Measurements from ENCODE around the gene TBL3.

GRCh38 chr16:2025878-2026460 is 54.1 kb downstream of the TBL3 start:
- TF ChIP-seq, protein P1, sequence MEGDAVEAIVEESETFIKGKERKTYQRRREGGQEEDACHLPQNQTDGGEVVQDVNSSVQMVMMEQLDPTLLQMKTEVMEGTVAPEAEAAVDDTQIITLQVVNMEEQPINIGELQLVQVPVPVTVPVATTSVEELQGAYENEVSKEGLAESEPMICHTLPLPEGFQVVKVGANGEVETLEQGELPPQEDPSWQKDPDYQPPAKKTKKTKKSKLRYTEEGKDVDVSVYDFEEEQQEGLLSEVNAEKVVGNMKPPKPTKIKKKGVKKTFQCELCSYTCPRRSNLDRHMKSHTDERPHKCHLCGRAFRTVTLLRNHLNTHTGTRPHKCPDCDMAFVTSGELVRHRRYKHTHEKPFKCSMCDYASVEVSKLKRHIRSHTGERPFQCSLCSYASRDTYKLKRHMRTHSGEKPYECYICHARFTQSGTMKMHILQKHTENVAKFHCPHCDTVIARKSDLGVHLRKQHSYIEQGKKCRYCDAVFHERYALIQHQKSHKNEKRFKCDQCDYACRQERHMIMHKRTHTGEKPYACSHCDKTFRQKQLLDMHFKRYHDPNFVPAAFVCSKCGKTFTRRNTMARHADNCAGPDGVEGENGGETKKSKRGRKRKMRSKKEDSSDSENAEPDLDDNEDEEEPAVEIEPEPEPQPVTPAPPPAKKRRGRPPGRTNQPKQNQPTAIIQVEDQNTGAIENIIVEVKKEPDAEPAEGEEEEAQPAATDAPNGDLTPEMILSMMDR (tag by site-specific recombination; IDR thresholded peaks at IDR 0.05), result no peak
- TF ChIP-seq, protein P2, sequence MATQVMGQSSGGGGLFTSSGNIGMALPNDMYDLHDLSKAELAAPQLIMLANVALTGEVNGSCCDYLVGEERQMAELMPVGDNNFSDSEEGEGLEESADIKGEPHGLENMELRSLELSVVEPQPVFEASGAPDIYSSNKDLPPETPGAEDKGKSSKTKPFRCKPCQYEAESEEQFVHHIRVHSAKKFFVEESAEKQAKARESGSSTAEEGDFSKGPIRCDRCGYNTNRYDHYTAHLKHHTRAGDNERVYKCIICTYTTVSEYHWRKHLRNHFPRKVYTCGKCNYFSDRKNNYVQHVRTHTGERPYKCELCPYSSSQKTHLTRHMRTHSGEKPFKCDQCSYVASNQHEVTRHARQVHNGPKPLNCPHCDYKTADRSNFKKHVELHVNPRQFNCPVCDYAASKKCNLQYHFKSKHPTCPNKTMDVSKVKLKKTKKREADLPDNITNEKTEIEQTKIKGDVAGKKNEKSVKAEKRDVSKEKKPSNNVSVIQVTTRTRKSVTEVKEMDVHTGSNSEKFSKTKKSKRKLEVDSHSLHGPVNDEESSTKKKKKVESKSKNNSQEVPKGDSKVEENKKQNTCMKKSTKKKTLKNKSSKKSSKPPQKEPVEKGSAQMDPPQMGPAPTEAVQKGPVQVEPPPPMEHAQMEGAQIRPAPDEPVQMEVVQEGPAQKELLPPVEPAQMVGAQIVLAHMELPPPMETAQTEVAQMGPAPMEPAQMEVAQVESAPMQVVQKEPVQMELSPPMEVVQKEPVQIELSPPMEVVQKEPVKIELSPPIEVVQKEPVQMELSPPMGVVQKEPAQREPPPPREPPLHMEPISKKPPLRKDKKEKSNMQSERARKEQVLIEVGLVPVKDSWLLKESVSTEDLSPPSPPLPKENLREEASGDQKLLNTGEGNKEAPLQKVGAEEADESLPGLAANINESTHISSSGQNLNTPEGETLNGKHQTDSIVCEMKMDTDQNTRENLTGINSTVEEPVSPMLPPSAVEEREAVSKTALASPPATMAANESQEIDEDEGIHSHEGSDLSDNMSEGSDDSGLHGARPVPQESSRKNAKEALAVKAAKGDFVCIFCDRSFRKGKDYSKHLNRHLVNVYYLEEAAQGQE (tag by site-specific recombination; IDR thresholded peaks at IDR 0.05), result no peak
- TF ChIP-seq, protein P3, sequence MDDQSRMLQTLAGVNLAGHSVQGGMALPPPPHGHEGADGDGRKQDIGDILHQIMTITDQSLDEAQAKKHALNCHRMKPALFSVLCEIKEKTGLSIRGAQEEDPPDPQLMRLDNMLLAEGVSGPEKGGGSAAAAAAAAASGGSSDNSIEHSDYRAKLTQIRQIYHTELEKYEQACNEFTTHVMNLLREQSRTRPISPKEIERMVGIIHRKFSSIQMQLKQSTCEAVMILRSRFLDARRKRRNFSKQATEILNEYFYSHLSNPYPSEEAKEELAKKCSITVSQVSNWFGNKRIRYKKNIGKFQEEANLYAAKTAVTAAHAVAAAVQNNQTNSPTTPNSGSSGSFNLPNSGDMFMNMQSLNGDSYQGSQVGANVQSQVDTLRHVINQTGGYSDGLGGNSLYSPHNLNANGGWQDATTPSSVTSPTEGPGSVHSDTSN (CRISPR knock-in tag; IDR thresholded peaks at IDR 0.05), result no peak
- TF ChIP-seq, protein P4, sequence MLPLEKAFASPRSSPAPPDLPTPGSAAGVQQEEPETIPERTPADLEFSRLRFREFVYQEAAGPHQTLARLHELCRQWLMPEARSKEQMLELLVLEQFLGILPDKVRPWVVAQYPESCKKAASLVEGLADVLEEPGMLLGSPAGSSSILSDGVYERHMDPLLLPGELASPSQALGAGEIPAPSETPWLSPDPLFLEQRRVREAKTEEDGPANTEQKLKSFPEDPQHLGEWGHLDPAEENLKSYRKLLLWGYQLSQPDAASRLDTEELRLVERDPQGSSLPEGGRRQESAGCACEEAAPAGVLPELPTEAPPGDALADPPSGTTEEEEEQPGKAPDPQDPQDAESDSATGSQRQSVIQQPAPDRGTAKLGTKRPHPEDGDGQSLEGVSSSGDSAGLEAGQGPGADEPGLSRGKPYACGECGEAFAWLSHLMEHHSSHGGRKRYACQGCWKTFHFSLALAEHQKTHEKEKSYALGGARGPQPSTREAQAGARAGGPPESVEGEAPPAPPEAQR (tag by site-specific recombination; IDR thresholded peaks at IDR 0.05), result no peak
- TF ChIP-seq ZNF510 (tag by site-specific recombination; IDR thresholded peaks at IDR 0.05; ENCODE audit: insufficient replicate concordance), result no peak
- TF ChIP-seq ZFP41 (tag by site-specific recombination; IDR thresholded peaks at IDR 0.05; ENCODE audit: borderline replicate concordance), result no peak
- TF ChIP-seq KLF8 (tag by site-specific recombination; IDR thresholded peaks at IDR 0.05), result no peak
- TF ChIP-seq BCL11A (tag by site-specific recombination; IDR thresholded peaks at IDR 0.05; ENCODE audit: low read depth), result no peak
- no peak for TF ChIP-seq MYNN (tag by site-specific recombination; IDR thresholded peaks at IDR 0.05; ENCODE audit: borderline replicate concordance)
- TF ChIP-seq, protein P5, sequence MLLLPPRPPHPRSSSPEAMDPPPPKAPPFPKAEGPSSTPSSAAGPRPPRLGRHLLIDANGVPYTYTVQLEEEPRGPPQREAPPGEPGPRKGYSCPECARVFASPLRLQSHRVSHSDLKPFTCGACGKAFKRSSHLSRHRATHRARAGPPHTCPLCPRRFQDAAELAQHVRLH (tag by site-specific recombination; IDR thresholded peaks at IDR 0.05), result no peak
- no peak for TF ChIP-seq ZNF677 (tag by site-specific recombination; IDR thresholded peaks at IDR 0.05)
- TF ChIP-seq ZBTB7A (tag by site-specific recombination; IDR thresholded peaks at IDR 0.05; ENCODE audit: low read depth), result no peak
- no peak for TF ChIP-seq HOXC10 (CRISPR knock-in tag; IDR thresholded peaks at IDR 0.05)
- TF ChIP-seq ZNF747 (tag by site-specific recombination; IDR thresholded peaks at IDR 0.05), result no peak

All from HEK293 (cell line).